GM12878 (cell line): ENCODE results near the gene PDSS2.

Source experiments
- CEBPB ChIP-seq, 2 experiments: fragments of 150-350 bp in 1 of 2; IDR thresholded peaks; 2 replicates each; pipeline ENCODE4 v1.6.1; 2012 to 2014; ENCODE audit warnings: low read depth in 2 of 2, low read length in 2 of 2, borderline replicate concordance in 1 of 2, inconsistent platforms in 1 of 2
- CHD4 ChIP-seq: fragments of 200-600 bp; sonication (generic); IDR thresholded peaks from 2 replicates; pipeline ENCODE4 v1.6.1; 2016; ENCODE audit warnings: mild to moderate bottlenecking
- EZH2 ChIP-seq: IDR thresholded peaks from 2 replicates; pipeline ENCODE4 v1.6.1; 2012; ENCODE audit warnings: low read depth, mild to moderate bottlenecking, control low read depth, inconsistent platforms, low read length, borderline replicate concordance; ENCODE audit not compliant: control insufficient read depth
- SIX5 ChIP-seq: IDR thresholded peaks from 2 replicates; pipeline ENCODE4 v1.6.1; 2011; ENCODE audit warnings: mild to moderate bottlenecking, low read depth, low read length, moderate library complexity; ENCODE audit not compliant: severe bottlenecking
- YY1 ChIP-seq: IDR thresholded peaks from 2 replicates; pipeline ENCODE4 v1.6.1; 2011; ENCODE audit warnings: low read depth, mild to moderate bottlenecking, low read length
- ZNF274 ChIP-seq: IDR thresholded peaks from one replicate; pipeline ENCODE4 v1.8.0; 2011; ENCODE audit not compliant: insufficient read length, insufficient read depth
- TF ChIP-seq, protein P1 (sequence below): IDR thresholded peaks from 2 replicates; pipeline ENCODE4 v1.6.1; 2011; ENCODE audit warnings: low read depth, mild to moderate bottlenecking, low read length, moderate library complexity, borderline replicate concordance; ENCODE audit errors: extremely low read depth
- TF ChIP-seq, protein P2 (sequence below), 3 experiments: IDR thresholded peaks in 2 of 3; conservative IDR thresholded peaks in 1 of 3; 2 replicates each; pipeline ENCODE4 v1.5.1; 2011; ENCODE audit warnings: low read depth in 3 of 3, low read length in 3 of 3, mild to moderate bottlenecking in 3 of 3, control low read depth in 2 of 3, moderate library complexity in 2 of 3, inconsistent platforms in 1 of 3, mixed read lengths in 1 of 3; ENCODE audit not compliant: control insufficient read depth in 2 of 3, insufficient read depth in 1 of 3; ENCODE audit errors: extremely low read depth in 1 of 3
- TF ChIP-seq, protein P3 (sequence below): IDR thresholded peaks from 2 replicates; pipeline ENCODE4 v1.6.1; 2012; ENCODE audit warnings: low read depth, low read length, improper control_type of control experiment

DNA sequence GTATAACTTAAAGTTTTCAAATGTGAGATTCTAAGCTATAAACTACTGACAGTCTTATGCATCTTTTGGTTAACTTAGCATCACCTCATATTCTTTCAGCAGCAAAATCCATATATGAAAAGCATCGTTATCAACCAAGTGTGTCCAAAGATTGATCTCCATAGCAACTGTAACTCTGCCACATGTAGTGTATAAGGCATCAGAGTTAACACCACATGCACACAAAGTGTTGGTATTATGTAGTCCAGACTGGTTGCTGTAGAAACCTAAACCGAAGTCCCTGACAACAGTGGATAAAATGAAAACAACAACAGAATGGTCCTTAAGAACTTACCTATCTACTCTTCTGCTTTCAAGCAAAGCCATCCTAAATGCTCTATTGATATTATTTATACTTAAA lies 39.6 kb downstream of the PDSS2 start:
- no peak for TF ChIP-seq YY1
- no peak for TF ChIP-seq ZNF274
- TF ChIP-seq CEBPB (IDR thresholded peaks at IDR 0.05; ENCODE audit: borderline replicate concordance in 1 of 2, low read depth in 2 of 2, low read length in 2 of 2), result no peak
- TF ChIP-seq, protein P1, sequence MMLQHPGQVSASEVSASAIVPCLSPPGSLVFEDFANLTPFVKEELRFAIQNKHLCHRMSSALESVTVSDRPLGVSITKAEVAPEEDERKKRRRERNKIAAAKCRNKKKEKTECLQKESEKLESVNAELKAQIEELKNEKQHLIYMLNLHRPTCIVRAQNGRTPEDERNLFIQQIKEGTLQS, result no peak
- TF ChIP-seq, protein P2, sequence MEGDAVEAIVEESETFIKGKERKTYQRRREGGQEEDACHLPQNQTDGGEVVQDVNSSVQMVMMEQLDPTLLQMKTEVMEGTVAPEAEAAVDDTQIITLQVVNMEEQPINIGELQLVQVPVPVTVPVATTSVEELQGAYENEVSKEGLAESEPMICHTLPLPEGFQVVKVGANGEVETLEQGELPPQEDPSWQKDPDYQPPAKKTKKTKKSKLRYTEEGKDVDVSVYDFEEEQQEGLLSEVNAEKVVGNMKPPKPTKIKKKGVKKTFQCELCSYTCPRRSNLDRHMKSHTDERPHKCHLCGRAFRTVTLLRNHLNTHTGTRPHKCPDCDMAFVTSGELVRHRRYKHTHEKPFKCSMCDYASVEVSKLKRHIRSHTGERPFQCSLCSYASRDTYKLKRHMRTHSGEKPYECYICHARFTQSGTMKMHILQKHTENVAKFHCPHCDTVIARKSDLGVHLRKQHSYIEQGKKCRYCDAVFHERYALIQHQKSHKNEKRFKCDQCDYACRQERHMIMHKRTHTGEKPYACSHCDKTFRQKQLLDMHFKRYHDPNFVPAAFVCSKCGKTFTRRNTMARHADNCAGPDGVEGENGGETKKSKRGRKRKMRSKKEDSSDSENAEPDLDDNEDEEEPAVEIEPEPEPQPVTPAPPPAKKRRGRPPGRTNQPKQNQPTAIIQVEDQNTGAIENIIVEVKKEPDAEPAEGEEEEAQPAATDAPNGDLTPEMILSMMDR (IDR thresholded peaks at IDR 0.05 in 2 of 3, conservative IDR thresholded peaks at IDR 0.05 in 1 of 3; ENCODE audit: control insufficient read depth in 2 of 3, extremely low read depth in 1 of 3, insufficient read depth in 1 of 3, low read depth in 3 of 3, low read length in 3 of 3), result no peak
- no peak for TF ChIP-seq CHD4
- no peak for TF ChIP-seq EZH2
- TF ChIP-seq SIX5, result no peak
- TF ChIP-seq, protein P3, sequence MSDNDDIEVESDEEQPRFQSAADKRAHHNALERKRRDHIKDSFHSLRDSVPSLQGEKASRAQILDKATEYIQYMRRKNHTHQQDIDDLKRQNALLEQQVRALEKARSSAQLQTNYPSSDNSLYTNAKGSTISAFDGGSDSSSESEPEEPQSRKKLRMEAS, result no peak
